A204.1 (cell line): Measurements from ENCODE around the gene PLD4.

Experiments used
- FAIRE-seq: peaks from 2 replicates; lab custom pipeline; 2012; peaks lifted over from hg19 to GRCh38; lab: Jason Lieb, UNC

The PLD4 gene

DNA sequence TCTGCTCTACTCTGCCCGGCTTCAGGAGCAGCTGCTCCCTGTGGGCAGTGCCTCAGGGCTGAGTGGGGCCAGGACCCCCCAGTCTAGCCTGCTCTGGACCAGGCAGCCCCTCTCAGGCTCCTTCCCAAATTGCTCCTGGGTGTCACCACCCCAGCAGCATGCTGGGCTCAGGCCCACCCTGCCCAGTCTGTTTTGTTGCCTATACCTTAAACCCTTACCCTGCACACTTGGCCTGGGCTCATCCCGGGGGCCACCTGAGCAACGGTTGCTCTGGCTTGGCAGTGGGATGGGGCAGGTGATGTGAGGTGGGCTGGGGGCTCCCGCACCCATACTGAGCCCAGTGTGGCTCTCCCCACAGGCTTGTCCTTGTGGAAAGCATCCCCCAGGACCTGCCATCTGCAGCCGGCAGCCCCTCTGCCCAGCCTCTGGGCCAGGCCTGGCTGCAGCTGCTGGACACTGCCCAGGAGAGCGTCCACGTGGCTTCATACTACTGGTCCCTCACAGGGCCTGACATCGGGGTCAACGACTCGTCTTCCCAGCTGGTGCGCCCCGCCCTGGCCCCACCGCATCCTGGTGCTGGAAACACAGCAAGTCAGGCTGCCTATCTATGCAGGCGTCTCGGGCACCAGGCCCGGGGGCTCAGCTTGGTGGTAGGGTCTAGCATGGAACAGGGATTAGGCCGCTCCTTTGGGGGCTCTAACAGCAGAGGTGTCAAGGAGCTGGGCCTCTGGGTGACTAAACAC lies 3.9 kb downstream of the PLD4 start:
- no peak for FAIRE-seq

DNA sequence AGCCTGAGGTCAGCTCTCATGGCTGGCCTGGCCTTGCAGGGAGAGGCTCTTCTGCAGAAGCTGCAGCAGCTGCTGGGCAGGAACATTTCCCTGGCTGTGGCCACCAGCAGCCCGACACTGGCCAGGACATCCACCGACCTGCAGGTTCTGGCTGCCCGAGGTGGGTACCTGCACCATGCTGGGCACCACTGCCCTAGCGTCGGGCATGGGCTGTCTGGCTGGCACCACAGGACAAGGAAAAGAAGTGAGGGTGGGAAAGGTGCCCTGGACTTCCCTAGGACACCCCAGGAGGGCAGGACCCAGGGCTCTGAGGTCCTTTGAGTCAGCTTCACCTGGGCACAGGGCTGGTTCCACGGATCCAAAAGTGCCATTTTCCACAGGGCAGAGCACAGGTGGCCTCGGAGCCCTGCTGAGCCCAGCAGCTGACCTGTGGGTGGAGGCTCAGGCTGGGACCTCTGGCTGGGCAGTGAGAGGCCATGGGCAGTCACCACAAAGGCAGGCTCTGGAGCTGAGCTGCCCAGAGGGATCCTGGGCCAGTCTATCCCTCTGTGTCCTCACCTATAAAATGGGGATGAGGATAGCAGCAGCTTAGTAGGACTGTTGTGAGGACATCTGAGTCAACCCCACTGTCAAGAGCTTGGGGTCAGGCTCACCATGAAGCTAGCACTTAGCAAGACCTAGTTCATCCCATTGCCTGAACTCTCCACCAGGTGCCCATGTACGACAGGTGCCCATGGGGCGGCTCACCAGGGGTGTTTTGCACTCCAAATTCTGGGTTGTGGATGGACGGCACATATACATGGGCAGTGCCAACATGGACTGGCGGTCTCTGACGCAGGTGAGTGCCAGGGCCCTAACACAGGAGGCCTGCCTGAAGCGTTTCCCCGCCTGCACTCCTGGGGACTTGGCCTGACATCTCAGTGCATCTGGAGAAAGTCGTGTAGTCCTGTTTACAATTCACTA lies 4.9 kb downstream of the PLD4 start:
- no peak for FAIRE-seq

DNA sequence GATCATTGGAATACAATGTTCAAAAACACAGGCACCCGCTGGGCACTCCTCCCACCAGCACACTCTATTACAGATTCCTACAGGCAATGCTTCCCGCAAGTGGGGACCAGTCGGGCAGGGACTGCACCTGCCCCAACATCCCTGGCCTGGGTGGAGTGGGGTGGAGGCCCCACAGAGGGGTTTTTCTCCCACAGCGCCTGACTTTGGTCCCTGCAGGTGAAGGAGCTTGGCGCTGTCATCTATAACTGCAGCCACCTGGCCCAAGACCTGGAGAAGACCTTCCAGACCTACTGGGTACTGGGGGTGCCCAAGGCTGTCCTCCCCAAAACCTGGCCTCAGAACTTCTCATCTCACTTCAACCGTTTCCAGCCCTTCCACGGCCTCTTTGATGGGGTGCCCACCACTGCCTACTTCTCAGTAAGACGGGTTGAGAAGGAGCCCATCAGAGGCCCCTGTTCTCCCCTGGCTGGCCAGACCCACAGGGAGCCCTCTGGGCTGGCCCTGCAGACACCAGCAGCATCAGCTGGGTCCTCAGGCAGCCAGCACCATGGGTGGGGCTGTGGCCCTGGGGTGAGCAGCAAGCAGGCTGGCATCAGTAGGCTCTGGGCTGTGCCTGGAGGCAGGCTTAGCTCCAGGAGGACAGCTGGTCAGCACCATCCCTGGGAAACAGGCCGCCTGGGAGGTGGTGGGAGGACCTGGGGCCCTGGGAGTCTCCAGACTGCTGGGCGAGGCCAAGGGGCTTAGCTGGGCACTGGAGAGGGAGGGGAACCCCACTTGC lies 6.0 kb downstream of the PLD4 start:
- FAIRE-seq: no peak

DNA sequence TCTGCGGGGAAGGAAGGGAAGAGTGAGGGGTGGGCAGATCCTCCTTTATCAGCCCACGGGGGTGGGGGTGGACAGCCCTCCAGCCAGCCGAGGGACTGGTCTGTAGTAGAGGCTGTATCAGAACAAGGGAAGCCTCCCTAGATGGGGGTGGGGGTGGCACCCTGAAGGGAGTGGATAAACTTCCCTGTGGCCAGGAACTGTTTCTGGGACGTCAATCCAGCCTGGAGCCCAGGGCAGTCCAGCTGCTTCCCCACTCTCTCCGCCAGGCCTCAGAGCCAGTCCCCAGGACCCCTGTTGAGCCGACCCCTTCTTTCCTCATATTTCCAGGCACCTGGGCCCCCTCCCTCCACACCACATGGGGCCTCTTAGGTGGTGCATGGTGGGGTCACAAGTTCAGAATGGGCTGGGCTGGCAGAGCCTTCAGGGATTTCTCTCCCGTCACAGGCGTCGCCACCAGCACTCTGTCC lies 6.7 kb downstream of the PLD4 start:
- FAIRE-seq: no peak

DNA sequence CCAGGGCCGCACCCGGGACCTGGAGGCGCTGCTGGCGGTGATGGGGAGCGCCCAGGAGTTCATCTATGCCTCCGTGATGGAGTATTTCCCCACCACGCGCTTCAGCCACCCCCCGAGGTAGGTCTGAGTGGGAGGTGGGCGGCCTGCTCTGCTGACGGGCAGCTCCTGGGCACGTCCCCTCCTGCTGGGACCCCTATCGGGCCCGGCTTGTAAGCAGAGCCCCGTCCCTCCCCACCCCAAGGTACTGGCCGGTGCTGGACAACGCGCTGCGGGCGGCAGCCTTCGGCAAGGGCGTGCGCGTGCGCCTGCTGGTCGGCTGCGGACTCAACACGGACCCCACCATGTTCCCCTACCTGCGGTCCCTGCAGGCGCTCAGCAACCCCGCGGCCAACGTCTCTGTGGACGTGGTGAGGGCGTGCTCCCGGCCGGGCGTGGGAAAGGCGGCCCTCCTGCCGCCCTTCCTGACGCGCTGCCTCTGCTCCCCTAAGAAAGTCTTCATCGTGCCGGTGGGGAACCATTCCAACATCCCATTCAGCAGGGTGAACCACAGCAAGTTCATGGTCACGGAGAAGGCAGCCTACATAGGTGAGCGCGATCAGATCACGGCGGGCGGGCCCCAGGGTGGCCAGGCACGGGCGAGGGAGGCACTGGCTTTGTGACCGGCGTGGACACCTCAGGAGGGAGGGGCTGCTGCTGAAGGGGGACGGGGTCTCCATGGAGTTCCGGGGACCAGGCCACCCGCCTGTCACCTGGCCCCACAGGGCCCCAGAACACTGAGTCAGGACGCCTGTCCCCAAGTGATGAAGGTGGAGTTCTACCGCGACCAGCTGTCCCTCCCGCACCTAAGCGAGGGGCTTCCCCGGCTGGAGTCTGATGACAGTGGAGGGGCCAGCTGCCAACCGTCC lies 7.3 kb downstream of the PLD4 start:
- FAIRE-seq: no peak

DNA sequence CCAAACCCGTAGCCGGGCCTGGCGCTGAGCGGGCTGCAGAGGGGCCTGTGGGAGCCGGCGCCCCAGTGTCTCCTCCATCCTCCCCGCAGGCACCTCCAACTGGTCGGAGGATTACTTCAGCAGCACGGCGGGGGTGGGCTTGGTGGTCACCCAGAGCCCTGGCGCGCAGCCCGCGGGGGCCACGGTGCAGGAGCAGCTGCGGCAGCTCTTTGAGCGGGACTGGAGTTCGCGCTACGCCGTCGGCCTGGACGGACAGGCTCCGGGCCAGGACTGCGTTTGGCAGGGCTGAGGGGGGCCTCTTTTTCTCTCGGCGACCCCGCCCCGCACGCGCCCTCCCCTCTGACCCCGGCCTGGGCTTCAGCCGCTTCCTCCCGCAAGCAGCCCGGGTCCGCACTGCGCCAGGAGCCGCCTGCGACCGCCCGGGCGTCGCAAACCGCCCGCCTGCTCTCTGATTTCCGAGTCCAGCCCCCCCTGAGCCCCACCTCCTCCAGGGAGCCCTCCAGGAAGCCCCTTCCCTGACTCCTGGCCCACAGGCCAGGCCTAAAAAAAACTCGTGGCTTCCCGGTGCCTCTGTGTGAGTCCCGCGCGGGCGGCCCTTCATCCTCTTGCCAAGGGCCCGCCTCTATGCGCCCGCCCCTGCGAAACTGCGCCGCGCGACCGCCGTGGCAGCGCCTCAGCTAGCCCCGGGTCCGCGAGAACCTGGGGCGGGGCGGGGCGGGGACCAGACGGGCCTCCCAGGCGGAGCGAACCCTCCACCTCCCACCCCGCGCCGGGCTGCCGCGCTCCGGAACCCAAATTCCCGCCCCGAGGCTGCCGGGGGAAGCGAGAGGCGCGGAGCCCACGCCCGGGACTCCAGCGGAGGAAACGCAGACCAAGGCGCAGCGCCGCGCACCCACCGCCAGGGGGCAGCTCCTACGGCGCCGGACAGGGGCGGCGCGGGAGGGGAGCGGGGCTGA lies 8.3 kb downstream of the PLD4 start:
- no peak for FAIRE-seq

DNA sequence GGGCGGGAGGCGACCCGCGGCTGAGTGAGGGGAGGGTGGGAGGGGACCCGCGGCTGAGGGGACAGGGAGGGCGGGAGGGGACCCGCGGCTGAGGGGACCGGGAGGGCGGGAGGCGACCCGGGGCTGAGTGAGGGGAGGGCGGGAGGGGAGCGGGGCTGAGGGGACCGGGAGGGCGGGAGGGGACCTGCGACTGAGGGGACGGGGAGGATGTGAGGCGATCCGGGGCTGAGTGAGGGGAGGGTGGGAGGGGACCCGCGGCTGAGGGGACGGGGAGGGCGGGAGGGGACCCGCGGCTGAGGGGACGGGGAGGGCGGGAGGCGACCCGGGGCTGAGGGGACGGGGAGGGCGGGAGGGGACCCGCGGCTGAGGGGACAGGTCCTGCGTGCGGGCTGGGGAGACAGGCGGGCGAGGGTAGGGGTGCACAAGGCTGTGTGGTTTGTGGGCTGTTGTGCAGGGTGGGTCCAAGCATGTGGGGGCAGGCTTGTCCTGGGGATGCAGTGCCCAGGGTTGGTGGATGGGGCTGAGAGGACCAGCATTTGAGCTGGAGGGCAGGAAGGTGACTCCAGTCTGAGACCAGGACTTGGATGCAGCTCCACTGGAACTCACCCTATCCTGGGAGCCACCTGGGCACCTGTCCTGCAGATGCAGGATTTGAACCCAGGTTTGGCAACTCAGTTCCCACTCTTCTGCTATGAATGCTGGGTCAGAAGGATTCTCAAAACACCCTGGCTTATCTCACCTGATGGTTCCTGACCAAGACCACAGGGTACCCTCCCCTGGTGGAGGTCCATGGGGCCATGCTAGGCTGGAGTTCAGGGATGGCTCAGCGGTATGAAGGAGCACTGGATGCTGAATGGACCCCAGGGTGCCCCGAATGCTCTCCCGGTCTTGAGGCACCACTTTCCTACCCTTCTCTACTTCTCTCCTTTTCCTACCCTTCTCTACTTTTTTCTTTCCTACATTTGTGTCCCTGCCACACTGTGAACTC lies 9.4 kb downstream of the PLD4 start:
- FAIRE-seq: no peak

DNA sequence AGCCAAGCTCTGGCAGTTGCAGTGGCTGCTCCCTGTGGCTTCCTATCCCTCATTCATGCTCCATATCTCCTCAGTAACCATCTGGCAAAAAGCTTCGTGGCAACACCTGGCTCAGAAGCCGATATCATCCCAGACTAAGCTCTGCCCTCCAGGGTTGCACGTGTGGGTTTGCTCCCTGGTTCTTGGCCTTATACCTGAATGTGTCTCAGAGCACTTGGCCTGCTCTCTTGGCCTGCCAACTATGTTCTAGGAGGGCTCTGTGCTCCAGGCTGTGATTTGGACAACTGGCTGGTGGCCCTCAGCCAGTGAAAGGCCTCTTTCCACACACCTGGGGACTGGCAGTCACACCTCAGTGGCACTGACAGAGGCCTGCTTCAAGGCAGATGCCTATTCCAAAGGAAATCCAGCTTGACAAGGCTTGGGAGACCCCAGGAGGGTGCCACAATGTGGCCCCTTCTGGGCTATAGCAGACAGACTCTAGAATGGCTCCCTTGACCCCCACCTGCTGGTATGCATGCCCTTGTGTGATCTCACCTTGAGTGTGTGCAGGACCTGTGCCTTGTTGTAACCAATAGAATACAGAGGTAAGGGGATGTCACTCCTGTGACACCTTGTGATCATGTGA lies 10.5 kb downstream of the PLD4 start:
- FAIRE-seq: no peak

DNA sequence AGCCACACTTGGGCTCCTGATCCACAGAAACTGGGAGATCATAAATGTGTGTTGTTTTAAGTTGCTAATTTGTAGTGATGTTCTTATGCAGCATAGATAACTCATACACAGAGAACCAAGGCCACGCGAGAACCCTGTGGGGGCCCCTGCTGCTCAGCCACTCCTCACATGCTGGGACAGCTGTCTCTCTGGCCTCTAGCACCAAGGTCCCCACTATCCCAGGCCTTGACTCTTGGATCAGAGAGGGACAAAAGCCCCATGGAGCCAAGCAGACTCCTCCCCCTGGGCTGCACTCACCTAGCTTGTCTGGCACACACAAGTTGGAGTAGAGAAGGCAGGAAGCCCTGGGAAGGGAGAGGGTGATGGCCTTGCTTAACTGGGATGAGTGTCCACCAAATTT lies 11.3 kb downstream of the PLD4 start:
- FAIRE-seq: no peak

DNA sequence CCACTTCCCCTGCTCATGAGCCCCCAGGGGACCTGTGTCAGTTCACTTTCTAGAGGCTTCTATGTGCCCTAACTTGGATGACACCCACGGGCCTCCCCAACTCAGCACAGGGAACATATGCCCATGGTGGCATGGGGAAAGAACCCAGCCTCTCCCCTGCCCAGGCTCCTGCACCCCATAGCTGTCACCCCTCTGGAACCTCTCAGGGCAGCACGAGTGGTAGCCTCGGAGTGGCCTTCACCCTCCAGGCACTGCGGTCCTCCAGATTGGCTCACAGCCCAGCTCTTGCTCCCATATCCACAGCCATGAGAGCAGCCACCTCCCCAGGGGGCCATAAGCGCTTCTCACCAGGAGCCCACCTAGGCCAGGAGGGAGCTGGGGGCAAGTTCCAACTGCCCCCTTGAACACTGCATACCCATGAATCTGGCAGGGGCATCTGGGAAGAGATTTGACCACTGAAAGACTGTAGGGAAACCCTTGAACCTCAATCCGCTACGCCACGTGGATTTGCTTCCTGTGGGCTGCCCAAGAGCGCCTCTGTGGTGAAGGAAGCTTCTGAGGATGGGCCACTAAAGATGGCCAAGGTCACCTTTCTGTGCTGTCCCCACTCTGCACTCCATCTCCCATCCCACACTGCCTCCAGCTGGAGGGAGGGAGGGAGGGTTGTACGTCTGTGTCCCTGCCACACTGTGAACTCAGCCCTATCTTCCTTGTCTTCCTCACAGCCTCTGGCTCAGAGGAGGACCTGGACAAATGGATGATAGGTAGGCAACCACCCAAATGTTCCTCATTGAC lies 11.9 kb downstream of the PLD4 start:
- no peak for FAIRE-seq

DNA sequence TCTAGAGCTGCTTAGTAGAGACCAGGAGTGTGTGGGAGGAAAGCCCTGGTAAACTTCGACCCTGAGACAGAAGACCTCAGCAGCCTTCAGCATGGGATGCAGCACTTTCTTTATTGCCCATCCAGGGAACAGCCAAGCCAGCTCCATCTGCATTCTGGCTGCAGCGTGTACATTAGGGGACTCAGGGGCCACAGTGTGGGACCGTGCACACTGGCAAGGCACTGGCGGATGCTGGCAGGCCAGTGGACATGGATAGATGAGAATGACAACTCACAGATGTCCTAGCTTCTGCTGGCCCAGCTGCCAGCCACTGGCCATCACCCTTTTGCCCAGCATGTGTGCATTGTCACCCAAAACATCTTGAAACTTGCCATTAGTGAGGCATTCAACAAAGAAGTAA lies 12.5 kb downstream of the PLD4 start:
- FAIRE-seq: no peak

DNA sequence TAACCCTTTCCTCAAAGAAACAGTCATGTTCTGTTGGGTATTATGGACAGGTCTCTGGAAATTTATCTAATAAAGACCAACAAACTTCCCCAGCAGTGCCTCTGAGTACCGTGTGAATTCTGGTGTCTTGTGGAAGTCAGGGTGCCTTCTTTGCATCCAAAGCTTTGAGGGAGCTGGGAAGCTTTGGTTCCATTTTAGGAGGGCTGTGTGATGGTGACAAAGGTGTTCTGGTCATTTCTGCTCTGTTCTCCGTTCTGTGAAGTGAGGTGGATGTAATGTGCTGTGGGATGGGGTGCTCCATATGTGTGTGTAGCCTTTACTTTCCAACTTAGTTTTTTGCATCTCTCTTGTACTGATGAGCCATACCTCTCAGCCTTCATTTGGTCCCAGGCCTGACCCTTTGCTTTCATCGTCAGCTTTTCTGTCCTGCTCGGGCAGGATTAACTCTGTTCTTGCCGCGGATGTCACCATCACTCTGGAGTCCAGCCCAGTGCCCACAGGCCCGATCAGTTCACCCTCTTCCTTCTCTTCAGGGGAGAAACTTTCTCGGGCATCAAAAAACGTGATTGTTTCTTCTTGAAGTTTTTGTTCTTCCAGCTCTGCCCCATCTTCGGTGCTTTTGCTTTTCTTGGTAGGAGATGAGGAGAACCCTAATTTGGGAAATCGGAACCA lies 13.2 kb downstream of the PLD4 start:
- no peak for FAIRE-seq

DNA sequence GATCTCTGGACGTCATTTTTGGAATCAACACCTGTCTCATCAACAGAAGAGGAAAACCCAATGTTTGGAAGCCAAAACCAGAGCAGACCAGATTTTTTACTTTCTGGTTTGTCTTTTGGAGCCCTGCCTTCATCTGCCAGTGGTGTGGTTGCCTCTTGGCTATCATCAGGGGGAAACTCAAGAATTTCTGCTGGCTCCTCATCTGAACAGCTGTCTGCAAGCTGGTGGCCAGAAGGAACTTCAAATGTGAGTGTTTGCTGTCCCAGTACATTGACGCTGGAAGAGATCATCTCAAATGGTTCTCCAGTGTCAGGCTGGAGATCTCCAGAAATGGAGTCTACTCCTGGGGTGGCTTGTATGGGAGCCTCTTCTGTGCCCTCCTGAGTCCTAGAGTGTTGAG lies 13.8 kb downstream of the PLD4 start:
- FAIRE-seq: no peak

DNA sequence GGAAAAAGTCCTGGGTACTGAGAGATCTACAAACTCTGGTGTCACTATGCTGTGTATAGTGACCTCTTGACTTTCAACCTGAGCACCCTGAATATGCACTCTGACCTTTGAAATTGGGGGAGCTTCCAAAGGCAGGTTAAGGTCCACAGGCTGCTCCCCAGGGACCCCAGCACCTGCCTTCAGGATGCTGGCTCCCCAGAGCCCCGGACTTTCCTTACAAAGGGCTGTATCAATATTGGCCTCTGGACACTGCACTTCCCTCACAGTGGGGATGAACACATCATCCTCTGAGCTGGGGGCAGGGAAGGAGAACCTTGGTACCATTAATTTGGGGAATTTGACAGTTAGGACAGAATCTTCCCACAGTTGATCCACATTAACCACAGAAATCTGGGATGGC lies 14.3 kb downstream of the PLD4 start:
- no peak for FAIRE-seq

DNA sequence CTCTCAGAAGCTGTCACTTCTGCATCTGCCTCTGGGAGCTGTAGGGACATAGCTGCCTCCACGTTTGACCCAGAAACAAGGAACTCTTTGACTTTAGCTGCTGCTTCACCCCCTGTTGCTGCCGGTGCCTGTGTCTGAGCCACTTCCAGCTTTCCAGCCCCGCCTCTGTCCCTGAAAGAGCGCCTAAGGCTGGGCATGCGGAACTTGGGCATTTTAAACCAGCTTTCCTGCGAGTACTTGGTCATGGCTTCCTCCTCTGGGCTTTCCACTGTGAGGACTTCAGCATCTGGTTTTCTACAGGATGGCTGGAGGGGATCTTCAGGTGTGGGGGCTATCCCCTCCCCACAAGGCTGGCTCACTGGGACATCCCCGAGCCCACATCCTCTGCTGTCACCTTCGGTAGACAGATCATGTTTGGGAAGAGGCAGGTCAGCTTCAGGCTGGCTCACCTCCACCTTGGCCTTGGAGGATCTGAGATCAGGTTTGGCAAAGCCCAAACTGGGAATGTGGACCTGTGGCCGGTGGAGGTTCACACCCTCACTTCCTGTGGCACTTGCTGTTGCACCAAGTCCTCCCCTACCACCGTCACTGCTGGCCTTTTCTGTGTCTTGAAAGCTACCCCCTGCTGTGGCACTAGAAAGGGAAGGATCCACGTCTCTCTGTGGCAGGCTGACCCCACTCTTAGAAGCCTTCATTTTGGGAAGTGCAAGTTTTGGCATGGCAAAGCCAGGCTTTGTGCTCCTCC lies 15.2 kb downstream of the PLD4 start:
- FAIRE-seq: no peak

DNA sequence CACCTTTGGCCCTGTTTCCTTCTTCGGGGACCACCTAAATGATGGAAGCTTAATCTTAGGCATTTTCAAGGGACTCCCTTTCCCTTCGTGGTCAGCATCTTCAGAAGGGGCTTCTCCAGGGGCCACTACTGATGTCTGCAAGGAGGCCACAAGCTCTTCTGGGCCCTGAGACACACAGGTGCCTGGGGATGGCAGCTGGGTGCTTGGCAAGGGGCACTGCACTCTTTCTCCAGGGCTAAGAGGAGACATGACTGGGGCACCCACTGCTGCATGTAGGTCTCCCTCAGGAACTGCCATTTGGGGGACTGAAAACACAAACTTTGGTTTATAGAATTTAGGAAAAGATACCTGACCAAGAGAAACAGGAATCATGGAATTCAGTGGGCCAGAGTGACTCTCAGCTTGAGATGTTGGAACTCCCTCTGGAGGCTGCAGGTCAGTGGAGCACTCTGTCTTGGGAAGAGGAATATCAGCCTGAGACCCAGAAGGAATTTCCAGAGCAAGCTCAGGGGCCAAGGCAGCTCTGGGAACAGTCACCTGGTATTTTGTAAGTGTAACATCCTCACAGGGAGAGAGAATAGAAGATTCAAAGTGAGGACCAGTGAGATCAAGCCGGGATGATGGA lies 16.0 kb downstream of the PLD4 start:
- FAIRE-seq: no peak
